Vagina (tissue), 2 donors: ENCODE measurements around the gene CCDC69.

Source experiments
- POLR2A ChIP-seq, 2 donors: fragments of 450-650 bp; IDR thresholded peaks; one replicate each; pipeline ENCODE4 v1.6.1; 2017; ENCODE audit warnings: antibody characterized with exemption in 2 of 2, mild to moderate bottlenecking in 2 of 2, moderate library complexity in 2 of 2
- TF ChIP-seq, protein P1 (sequence below), 3 experiments: fragments of 450-650 bp in 2 of 3; fragments of 200-600 bp in 1 of 3; sonication (generic) in 1 of 3; IDR thresholded peaks; one replicate each; pipeline ENCODE4 v1.5.1; 2017 to 2019; ENCODE audit warnings: antibody characterized with exemption in 3 of 3, mild to moderate bottlenecking in 2 of 3, moderate library complexity in 2 of 3

DNA sequence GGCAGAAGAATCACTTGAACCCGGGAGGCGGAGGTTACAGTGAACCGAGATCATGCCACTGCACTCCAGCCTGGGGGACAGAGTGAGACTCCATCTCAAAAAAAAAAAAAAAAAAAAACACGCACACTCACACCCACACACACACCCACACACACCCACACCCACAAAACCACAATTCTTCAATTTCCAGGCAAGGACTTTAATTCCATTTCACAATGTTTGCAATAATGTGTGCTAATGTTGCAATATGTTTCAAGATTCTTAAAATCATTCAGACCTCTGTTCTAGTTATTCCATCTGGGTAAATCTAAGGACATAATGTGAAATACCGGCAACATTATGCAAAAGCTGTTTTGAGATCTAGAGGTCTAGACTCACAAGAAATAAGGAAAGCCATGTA is 28.3 kb downstream of the CCDC69 start:
- TF ChIP-seq, protein P1, sequence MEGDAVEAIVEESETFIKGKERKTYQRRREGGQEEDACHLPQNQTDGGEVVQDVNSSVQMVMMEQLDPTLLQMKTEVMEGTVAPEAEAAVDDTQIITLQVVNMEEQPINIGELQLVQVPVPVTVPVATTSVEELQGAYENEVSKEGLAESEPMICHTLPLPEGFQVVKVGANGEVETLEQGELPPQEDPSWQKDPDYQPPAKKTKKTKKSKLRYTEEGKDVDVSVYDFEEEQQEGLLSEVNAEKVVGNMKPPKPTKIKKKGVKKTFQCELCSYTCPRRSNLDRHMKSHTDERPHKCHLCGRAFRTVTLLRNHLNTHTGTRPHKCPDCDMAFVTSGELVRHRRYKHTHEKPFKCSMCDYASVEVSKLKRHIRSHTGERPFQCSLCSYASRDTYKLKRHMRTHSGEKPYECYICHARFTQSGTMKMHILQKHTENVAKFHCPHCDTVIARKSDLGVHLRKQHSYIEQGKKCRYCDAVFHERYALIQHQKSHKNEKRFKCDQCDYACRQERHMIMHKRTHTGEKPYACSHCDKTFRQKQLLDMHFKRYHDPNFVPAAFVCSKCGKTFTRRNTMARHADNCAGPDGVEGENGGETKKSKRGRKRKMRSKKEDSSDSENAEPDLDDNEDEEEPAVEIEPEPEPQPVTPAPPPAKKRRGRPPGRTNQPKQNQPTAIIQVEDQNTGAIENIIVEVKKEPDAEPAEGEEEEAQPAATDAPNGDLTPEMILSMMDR (IDR thresholded peaks at IDR 0.05) = no peak
- TF ChIP-seq POLR2A (IDR thresholded peaks at IDR 0.05) = no peak
